ENCODE measurements around the gene USP20.
A peak's percentile ranks its signal among the peaks of the same experiment; 100 is the strongest.
"Not testable (repeated sequence)": the region's sequence is repeated elsewhere in the genome, so short reads cannot be mapped to it uniquely, and the experiment has no call there.

Gene USP20

GRCh38 chr9:129876815-129877214, 41.6 kb downstream of the USP20 start:
- DNase-seq = no peak

GRCh38 chr9:129878291-129878690, 43.0 kb downstream of the USP20 start:
- DNase-seq = no peak

GRCh38 chr9:129879103-129879699, 43.9 kb downstream of the USP20 start:
- no peak for DNase-seq

GRCh38 chr9:129879991-129880653, 44.9 kb downstream of the USP20 start:
- DNase-seq = no peak

GRCh38 chr9:129880654-129881546, 45.6 kb downstream of the USP20 start:
- peak; percentile 82 for DNase-seq

- no peak for DNase-seq
These were observed 46.5 kb downstream of the USP20 start for GRCh38 chr9:129881547-129882324.

GRCh38 chr9:129884220-129885017, 49.2 kb downstream of the USP20 start:
- peak; percentile 84 for DNase-seq

GRCh38 chr9:129885018-129885669, 49.9 kb downstream of the USP20 start:
- DNase-seq = no peak

GRCh38 chr9:129885670-129886106, 50.4 kb downstream of the USP20 start:
- DNase-seq = peak; percentile 88

- DNase-seq = no peak
These were observed 51.2 kb downstream of the USP20 start for GRCh38 chr9:129886226-129887174.

GRCh38 chr9:129887334-129888292, 52.4 kb downstream of the USP20 start:
- DNase-seq = peak; percentile 44

- DNase-seq = no peak
These were observed 53.2 kb downstream of the USP20 start for GRCh38 chr9:129888293-129889121.

GRCh38 chr9:129889122-129889940, 54.1 kb downstream of the USP20 start:
- DNase-seq = no peak

- DNase-seq = no peak
These were observed 54.9 kb downstream of the USP20 start for GRCh38 chr9:129889941-129890717.

- not testable (repeated sequence) for DNase-seq
These were observed 55.6 kb downstream of the USP20 start for GRCh38 chr9:129890718-129891299.

- no peak for DNase-seq
These were observed 56.3 kb downstream of the USP20 start for GRCh38 chr9:129891569-129891968.
